ENCODE data around the gene BABAM2.

DNA sequence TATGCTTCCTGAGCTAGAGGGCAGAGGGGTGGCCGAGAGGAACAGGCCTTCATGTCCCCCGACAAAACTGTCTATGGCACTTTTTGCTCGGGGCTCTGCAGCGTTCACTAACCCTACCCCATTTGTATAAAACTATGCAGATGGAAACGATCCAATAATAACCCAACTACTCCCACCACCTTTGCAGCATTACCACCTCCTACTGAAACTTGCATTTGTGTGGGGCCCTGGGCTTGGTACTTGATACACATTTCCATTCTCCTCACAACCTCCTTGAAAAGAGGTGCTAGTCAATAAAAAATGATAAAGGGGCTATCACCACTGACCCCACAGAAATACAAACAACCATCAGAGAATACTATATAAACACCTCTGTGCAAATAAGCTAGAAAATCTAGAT is 438.7 kb downstream of the BABAM2 start:
- TF ChIP-seq CTCF (conservative IDR thresholded peaks at IDR 0.05; ENCODE audit: low read depth, low read length), result no peak
- no peak for TF ChIP-seq EZH2 (IDR thresholded peaks at IDR 0.05; ENCODE audit: low read length, unreplicated experiment)

All from PC-3 (cell line).